ENCODE results near the gene CFAP97.

CFAP97 gene

GRCh38 chr4:185203486-185204237 lies at the start of gene CFAP97:
Gene CFAP97, minus strand, starts transcription at chr4:185204000. Its CDS starts 12,804 bp downstream, at chr4:185191196.
- peak; percentile 91 for DNase-seq (ENCODE audit: low spot score)

GRCh38 chr4:185249105-185249504 lies 45.3 kb upstream of the CFAP97 start:
- DNase-seq (ENCODE audit: low spot score): no peak
- TF ChIP-seq CTCF (IDR thresholded peaks at IDR 0.05; ENCODE audit: extremely low read depth, missing control alignments): no peak

More at GRCh38 chr4:185203486-185204237, at the start of gene CFAP97:
- TF ChIP-seq CTCF (IDR thresholded peaks at IDR 0.05; ENCODE audit: extremely low read depth, missing control alignments): no peak

- no peak for DNase-seq (ENCODE audit: low spot score)
- TF ChIP-seq CTCF (IDR thresholded peaks at IDR 0.05; ENCODE audit: extremely low read depth, missing control alignments): no peak
Observed at GRCh38 chr4:185248393-185249039, 44.7 kb upstream of the CFAP97 start.

- no peak for DNase-seq (ENCODE audit: low spot score)
- no peak for TF ChIP-seq CTCF (IDR thresholded peaks at IDR 0.05; ENCODE audit: extremely low read depth, missing control alignments)
Observed at GRCh38 chr4:185247151-185247550, 43.4 kb upstream of the CFAP97 start.

GRCh38 chr4:185246453-185246852 lies 42.7 kb upstream of the CFAP97 start:
- DNase-seq (ENCODE audit: low spot score): no peak
- no peak for TF ChIP-seq CTCF (IDR thresholded peaks at IDR 0.05; ENCODE audit: extremely low read depth, missing control alignments)

GRCh38 chr4:185244763-185245162 lies 41.0 kb upstream of the CFAP97 start:
- TF ChIP-seq CTCF (IDR thresholded peaks at IDR 0.05; ENCODE audit: extremely low read depth, missing control alignments): no peak

GRCh38 chr4:185243879-185244278 lies 40.1 kb upstream of the CFAP97 start:
- no peak for TF ChIP-seq CTCF (IDR thresholded peaks at IDR 0.05; ENCODE audit: extremely low read depth, missing control alignments)
- no peak for DNase-seq (ENCODE audit: low spot score)

More at GRCh38 chr4:185244763-185245162, 41.0 kb upstream of the CFAP97 start:
- no peak for DNase-seq (ENCODE audit: low spot score)

Data from GM20000 (cell line).